HG03045 (cell line): ENCODE measurements around the gene SH2D4B.
A peak's percentile ranks its signal among the peaks of the same experiment; 100 is the strongest.

ENCODE experiments used
- ATAC-seq: cut with Tn5 transposase; IDR thresholded peaks from one replicate; pipeline ENCODE4 v1.9.1; 2021; ENCODE audit warnings: mild to moderate bottlenecking, moderate library complexity; ENCODE audit not compliant: unreplicated experiment

Gene SH2D4B

DNA sequence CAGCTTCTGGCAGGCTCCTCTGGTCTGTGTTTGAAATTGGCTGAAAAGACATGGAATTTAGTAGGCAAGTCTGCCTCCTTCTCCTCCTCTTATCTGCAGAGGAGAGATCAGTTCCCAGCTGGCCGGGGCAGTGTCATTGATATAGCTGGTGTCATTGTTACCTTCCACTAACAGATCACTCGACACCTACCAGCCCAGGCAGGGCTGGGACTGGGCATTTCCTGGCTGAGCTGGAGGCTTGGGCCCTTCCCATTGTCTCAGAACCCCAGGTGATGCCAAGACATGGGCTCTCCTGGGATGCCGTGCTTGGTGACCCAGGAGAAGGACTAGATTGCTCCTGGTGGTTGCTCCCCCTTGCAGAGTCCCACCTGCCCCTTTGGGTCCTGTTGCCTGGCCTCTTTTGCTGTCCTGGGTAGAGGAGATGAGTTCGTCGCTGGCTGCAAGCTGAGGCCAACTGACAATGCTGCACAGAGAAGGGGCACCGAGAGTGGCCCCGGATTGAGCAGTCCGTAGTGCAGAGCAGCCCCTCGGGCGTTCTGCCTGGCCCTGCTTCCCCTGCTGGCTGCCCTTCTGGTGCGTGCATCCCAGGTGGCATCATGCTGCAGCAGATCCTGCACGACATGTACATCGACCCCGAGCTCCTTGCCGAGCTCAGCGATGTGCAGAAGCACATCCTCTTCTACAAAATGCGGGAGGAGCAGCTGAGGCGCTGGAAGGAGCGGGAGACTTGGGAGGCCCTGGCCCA lies at the start of gene SH2D4B:
TSS of gene SH2D4B (plus strand) at position 167 of the 745 bp plus-strand sequence. CDS start at position 597, 430 bp downstream.
- no peak for ATAC-seq

DNA sequence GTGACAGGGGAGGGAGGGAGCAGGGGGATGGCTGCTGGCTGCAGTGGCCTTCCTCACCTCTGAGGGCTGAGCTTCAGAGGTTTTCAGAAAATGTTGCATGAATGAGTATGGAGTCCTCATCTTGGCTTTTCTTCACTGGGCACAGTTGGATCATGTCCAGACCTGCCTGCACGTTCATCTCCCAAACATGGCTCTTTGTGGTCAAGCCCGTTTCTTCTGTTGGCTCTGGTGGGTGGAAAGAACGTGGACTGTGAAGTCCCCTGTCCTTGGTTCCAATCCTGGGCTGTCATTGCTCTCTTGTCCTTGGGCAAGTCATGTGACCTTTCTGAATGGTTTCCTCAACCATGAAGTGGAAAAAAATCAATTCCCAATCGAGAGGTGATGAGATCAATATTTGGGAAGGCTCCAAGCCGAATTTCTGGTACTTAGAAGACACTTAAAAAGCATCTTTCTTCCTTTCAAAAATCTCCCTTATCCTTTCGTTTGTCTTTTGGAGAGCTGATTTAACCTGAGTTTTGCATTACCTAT lies 49.1 kb upstream of the SH2D4B start:
- ATAC-seq = no peak

DNA sequence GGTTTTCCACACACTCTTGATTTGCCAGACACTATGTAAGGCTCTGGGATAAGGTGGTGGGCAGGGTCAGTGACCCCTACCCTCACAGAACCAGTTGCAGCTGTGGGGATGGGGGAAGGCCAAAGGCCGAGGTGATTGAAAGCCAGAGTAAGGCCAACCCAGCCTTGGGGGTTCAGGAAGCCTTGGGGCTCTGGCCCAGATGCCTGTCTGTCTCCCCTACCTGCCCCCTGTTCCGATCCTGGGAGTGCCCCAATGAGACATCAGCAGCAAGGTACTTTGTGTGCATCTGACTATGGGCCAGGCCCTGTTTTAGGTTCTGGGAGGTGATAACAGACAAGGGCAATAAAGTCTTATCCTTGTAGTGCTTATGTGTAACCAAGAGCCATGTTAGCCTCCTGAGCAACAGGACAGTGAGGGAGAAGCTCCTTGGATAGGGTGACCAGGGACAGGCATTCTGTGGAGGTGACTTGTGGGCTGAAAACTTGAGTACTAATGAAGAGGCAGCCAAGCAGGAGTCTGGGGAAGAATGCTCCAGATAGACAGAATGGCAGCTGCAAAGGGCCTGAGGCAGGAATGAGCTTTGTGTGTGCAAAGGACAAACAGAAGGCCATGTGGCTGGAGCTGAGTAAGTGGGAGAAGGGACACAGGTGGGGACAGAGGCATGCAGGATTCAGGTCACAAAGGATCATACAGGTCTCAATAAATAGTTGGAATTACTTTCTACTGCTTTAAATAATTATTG lies 48.2 kb upstream of the SH2D4B start:
- ATAC-seq = no peak

DNA sequence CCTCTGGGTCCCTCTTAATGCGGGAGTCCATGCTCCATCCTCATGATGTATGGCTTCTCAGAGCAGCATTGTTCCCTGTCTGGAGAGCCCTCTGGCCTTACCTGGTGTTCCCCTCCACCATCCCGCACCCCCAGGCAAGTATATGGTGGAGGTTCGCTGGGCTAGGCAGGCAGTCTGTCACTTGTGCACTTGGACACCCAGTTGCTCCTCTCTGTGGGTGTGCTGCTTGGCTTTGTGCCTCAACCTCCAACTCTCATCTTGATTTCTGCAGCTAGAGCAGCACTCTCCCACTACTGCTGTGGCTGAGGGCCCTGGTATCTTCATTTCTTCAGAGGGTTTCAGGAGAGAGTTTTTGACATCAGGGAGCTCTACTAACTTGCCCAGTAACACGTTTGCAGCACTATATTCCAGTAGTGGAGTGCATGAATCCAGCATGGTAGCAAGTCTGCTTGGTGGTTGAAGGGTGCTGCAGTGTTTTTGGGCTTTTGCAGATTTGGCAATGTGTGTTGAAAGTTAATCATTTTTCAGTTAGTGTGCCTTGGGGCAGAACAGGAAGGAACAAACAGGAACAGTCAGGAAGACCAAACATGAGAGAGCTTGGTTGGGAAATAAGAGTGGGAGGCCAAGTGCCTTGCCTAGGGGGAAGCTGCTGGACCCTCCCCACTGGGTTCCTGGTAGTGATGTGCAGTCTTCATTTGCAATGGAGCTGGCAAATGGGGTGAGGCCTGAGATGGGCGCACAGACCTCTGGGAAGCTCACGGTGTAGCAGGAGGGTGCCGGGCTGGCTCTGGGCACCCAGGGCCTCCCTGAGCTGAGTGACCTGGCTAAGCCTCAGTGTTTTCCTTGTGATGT lies 46.2 kb upstream of the SH2D4B start:
- no peak for ATAC-seq

DNA sequence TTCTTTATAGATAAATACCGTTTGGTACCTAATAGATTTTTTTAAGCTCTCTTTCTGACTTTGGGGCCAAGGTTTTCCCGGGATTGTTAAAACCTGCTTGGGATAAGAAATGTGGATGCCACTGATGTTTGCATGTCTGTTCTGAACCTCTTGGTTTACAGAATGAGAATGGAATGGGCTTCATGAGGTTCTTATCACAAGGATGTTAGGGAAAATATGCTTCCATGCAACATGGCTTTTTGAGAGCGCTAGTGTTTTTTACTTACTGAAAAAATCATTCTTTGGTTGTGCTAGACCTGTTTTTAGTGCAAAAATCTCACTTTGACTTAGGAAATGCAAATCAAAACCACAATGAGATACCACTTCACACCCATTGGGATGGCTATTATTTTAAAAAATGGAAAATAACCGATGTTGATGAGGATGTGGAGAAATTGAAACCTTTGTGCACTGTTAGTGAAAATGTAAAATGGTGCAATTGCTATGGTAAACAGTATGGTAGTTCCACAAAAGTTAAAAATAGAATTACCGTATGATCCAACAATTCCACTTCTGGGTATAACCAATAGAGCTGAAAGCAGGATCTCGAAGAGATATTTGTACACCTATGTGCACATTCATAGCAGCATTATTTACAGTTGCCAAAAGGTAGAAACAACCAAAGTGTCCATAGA lies 44.7 kb upstream of the SH2D4B start:
- no peak for ATAC-seq

DNA sequence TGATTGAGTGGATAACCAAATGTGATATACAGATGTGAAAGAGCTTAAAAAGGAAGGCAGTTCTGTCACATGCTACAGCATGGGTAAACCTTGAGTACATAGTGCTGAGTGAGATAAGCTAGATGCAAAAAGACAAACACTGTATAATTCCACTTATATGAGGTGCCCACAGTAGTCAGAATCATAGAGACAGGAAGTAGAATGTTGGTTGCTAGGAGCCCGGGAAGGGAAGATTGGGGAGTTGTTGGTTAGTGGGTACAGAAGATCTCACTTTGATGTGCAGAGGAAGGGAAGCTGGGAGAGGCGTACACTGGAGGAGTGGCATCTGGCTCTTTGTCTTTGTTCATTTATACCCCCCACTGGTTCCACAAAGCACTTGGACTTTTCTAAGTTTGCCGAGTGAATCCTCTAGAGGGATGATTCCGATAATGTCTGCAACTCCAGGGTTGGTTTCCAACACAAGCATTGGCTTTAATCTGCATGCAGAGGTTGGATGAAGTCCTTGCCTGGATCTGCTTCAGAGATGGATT lies 44.1 kb upstream of the SH2D4B start:
- ATAC-seq = no peak

DNA sequence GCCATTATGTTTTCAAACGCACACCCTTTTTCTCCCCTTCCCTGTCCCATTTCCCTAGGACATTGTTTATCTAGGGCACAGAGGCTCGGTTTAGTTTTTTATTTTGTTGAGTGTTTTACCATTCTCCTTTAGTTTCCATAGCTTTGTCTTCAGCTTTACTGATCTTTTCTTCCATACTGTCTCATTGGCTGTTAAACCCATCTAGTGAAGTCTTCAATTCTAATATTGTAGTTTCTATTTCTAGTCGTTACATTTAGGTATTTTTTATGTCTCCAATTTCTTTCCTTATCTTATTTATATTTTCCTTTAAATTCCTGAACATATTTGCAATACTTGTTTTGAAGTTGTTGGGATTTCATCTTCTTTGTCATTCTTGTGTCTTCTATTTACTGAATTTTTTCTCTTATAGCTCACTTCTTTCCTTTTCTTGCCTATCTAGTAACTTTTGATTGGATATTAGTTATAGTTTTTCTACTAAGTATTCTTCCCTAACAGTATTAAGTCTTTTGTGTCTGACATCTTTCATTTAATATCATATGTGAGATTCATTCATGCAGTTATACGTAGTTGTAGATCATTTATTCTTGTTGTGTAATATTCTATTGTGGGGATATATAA lies 41.0 kb upstream of the SH2D4B start:
- ATAC-seq = no peak

DNA sequence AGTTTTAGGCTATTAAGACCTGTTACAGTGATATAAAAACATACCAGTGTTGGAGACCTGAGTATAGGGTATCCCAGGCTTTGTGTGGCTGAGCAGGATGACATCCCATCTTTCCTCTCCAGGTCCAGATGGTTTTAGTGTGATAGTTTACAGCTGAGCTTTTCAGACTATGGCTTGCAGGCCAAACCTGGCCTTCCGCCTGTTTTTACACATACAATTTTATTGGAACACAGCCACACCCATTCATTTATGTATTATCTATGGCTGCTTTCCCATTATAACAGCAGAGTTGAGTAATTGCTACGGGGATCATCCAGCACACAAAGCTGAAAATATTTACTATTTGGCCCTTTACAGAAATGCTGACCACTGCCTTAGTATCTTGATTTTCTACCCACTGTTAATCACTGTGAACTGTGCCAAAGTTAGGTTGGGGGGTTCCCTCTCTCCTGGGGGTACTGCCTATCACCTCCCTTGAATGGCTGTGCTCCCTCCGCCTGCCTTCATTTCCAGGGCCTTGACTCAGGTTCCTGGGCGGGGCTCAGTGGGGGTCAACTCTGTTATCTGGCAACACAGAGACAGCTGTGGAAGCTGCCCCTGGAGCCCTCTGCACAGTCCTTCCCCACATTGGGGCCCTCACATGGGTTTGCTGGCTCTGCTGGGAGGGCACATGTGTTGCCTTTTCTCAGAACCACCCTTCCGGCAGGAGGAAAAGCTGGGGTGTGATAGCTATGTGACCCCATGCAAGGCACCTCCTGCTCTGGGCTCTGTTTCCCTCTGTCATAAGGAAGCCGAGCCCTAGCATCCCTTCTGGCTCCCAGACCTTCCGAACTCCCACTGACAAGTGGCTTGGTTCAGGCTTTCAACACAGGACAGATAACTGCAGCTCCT lies 40.3 kb upstream of the SH2D4B start:
- ATAC-seq = no peak

DNA sequence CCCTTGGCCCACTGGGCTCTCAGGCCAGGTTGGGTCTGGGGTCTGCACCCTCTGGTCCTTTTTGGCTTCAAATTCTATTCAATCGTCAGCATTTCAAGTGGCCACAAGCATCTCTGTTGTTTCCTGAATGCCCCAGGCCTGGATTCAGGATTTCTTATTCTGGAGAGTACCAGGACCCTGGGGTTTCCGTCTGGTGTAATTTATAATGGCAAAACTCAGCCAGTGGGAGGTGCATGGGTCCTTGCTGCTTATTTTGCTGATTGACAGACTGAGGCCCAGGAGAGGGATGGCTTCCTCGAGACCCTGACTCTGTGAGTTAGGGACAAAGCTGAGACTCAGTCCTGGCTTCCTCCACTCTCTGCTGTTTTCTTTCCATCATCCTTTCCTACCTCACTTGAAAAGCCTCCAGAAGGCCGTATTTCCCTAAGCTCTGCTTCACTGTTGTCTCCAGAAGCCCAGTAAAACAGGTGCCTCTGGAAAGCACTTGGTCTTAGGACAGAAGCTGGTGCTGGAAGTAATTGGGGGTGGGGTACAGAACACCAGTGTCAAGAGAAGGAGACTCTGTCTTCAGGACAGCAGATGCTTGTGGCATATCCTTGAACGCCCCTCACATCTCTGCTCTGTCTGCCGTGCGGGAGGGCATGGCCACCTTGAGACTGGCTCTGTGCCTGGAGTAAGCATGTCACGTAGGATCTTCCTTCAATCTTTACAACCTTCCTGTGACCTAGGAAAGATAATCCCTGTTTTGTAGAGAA lies 39.4 kb upstream of the SH2D4B start:
- ATAC-seq = no peak

DNA sequence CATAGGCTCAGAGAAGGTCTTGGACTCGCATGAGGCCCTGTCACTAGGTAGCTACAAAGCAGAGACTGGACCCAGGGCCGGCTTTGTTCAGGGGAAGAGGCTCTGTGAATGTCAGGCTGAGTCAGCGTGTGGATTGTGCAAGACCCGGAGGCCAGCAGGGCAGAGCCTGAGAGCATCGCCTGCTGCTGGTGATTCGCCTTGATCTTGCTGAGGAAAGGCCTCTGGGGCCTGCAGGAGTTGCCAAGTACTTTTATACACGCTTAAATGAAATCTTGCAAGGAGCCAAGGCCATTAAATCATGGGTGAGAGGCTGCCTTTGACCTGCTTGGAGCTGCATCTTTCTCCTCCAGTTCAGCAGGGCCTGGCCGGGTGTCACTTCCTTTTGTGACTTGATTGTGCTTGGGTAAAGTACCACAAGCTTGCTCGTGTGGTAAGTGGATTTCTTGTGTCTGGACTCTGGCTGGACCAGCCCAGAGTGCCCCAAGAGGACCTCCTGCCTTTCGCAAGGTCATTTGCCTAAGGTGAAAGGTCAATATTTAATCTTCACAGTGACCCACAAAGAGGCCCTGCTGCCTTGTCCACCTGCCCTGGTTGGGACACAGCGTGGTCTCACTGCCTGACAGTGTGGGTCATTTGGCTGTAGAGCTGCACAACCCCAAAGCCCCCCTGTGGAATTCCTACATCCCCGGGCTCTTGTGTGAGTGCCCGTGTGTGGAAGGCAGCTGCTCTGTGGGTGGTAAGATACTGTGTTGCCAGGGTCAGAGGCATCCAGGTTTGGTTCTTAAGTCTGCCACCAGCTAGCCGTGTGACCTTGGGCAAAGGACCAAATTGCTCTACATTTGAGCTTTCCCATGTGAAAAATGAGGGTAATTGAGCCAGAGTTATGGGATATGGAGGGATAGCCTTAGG lies 38.6 kb upstream of the SH2D4B start:
- ATAC-seq = no peak

DNA sequence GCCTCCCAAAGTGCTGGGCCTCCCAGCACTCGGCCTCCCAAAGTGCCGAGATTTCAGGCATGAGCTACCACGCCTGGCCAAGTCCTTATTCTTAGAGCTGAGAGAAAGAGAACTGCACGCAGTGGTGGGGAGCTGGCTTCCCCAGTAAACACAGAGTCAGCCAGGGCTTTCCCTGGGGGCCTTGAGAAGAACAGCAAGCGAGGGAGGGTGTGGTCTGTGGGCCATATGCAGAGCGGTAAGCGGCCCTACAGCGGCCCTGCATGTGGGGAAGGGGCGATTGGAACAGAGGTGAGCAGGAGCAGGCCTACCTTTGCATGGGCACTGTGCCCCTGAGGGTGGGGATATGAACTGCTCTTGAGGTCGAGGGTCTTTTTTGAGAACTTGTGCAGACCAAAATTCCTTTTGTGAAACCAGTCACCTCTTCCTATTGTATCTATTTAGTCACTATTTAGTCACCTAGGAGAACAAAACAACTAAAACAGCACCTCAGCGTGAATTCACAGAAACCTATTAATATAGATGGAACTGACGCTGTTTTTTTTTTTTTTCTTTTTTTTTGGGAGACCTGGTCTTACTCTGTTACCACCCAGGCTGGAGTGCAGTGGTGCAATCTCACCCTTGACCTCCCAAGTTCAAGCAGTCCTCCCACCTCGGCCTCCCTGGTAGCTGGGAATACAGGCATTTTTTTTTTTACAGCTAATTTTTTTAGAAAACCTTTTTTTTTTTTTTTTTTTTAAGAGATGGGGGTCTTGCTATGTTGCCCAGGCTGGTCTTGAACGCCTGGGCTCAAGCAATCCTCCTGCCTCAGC lies 36.9 kb upstream of the SH2D4B start:
- ATAC-seq = peak; percentile 52

DNA sequence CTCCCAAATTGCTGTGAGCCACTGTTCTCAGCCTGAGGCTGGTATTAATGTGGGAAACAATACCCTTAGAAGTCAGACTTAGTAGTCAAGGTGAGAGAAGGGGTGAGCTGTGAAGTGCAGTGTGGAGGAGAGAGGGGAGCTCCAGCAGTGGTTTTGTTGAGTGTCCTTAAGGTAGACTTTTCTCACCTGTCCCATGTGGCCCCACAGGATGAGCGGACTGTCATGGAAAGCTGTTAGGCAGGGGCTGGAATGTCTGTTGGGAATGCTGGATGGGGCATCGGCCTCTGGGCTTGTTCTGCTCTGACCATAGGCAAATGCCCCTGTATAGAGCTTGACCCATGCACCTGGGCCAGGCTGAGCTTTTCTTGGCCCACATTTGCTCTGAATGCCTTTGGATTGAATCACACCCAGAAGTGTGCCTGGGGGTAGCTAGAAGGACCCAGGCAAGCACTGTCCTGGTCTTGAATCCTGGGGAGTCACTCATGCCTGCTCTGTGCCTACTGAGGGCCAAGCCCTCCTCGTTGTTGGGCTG lies 36.3 kb upstream of the SH2D4B start:
- ATAC-seq = no peak

DNA sequence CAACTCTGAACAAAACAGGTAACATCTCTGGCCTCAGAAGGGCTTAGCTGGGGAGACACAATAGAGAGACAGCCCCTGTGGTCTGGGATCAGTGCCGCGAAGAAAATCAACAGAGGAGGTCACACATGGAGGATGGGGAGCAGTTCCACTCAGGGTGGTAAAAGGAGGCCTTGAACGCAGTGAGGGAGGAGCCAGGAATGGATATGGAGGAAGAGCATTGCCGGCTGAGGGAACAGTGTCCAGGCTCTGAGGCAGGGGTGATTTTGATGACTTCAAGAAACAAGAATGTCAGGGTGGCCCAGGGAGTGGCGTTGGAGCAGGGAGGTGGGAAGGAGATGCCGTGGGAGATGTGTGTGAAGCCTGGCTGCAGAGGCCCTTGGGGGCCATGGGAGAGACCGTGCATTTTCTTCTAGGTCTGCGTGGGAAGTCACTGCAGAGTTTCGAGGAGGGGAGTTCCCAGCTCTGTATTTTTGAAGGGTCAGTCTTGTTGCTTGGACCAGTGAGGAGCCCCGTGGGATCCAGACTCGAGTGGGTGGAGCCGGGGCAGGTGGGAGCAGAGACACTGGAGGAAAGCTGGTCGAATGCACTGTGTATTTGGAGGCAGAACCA lies 35.7 kb upstream of the SH2D4B start:
- no peak for ATAC-seq

DNA sequence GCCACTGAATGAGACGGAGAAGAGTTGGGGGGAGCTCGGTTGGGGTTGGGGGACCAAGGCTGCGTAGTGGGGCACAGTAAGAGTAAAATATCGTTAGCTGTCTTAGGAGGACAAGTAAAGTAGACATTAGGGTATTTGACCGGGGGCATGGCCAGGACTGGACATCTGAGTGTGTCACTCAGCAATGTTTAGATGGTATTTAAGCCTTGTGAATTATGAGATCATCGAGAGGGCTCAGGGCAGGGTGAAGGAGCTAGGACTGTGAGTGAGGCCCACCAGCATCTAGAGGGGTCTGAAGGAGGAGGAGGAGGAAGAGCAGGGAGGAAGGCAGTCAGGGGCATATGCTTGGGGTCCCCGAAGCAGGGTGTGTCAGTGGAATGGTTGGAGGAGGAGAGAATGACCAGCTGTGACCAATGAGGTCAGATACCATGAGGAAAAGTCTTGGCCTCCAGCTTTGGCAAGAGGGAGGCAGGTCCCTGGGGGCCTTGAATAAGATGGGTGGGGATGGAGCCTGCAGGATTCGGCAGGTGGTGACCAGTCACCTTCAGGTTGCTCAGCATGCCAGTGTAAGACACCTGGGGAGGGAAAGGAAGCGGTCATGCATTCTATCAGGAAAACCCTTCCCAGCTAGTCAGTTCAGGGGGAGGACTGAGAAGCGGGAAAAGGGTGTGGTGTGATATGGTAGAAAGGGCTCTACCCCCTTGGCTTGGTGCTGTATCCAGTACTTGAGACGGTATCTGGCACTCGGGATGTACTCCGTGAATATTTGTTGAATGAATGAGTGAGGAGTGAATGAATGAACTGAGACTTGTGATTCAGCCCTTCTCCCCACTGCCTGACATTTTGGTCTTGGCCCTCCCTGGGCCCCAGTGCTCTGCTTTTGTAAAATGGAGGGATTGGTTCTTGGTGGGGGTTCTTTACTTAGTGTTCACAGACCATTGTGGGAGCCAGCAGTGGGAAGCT lies 34.8 kb upstream of the SH2D4B start:
- ATAC-seq = no peak
